ENCODE data around the gene NTMT1. TPM values are rescaled to one million over a fixed set of nuclear protein-coding genes. Genes with fewer than 3 reads are reported as not detected.

NTMT1 gene
- polyA plus RNA-seq, 3 donors = 16.0 to 43.9 (median 28.2) TPM

GRCh38 chr9:129654554-129655040 is 28.6 kb downstream of the NTMT1 start:
- H3K27me3 ChIP-seq (ENCODE audit: control insufficient read depth in 2 of 2, insufficient read depth in 2 of 2, low read length in 2 of 2) = peaks cover 0 to 4% of the 10 kb centered on the region in 2 donors
- Mint-ChIP-seq H3K27me3 (ENCODE audit: low read depth in 3 of 3) (peaks cover 8 to 28% (median 18%) of the 10 kb centered on the region in 3 donors), H3K9me3 (peaks cover 0 to 2% (median 0%) of the 10 kb centered on the region in 7 donors), H3K4me1 (no peaks in the 10 kb centered on the region), H3K4me3 (no peak overlapping the region), H3K27ac (peak overlapping the region in 1 of 7 donors; percentile 57), H3K36me3 (no peaks in the 10 kb centered on the region)
- no peak for TF ChIP-seq CTCF (IDR thresholded peaks at IDR 0.05)
- H3K4me2 ChIP-seq (replicated peaks; ENCODE audit: extremely low read depth, low read length, poor library complexity, severe bottlenecking) = no peak overlapping the region
- no peaks in the 10 kb centered on the region for H4K20me1 ChIP-seq (ENCODE audit: insufficient read depth, low read length)
- no peak overlapping the region for H3K4me3 ChIP-seq (replicated peaks in 1 of 3; ENCODE audit: low read depth in 2 of 3, low read length in 3 of 3)
- H3K27ac ChIP-seq (ENCODE audit: low read depth in 1 of 2, low read length in 2 of 2) = no peak overlapping the region
- H3K36me3 ChIP-seq (replicated peaks in 1 of 2; ENCODE audit: control insufficient read depth in 1 of 2, insufficient read depth in 2 of 2, low read length in 2 of 2) = no peaks in the 10 kb centered on the region
- no peak overlapping the region for H3K9ac ChIP-seq (ENCODE audit: insufficient read depth, low read length, poor library complexity, severe bottlenecking)
- no peak overlapping the region for H2AFZ ChIP-seq (ENCODE audit: insufficient read depth, low read depth, low read length, poor library complexity, severe bottlenecking)
- H3K4me1 ChIP-seq (ENCODE audit: control insufficient read depth in 1 of 2, insufficient read depth in 2 of 2, low read length in 2 of 2) = no peaks in the 10 kb centered on the region
- WGBS (ENCODE audit: insufficient coverage) = 91% methylated on average over 5 of the region's 20 CpGs
- H3K79me2 ChIP-seq (ENCODE audit: insufficient read depth, low read length) = no peaks in the 10 kb centered on the region
- H3K9me3 ChIP-seq (replicated peaks in 1 of 2; ENCODE audit: control insufficient read depth in 1 of 2, insufficient read depth in 1 of 2, low read length in 2 of 2) = no peaks in the 10 kb centered on the region
- DNase-seq = no peak
- intact Hi-C loops (cut with micrococcal nuclease) = loop anchor here in 1 of 2 donors (5.0 kb wide), 1 partner anchor 73 kb away; no protein-coding TSS in a partner anchor

GRCh38 chr9:129655154-129655553 is 29.2 kb downstream of the NTMT1 start:
- intact Hi-C loops (cut with micrococcal nuclease) = no loop called here

More at GRCh38 chr9:129655154-129655553, 29.2 kb downstream of the NTMT1 start:
- no peak overlapping the region for H3K4me2 ChIP-seq (replicated peaks; ENCODE audit: extremely low read depth, low read length, poor library complexity, severe bottlenecking)
- no peaks in the 10 kb centered on the region for H3K4me1 Mint-ChIP-seq
- 97% methylated on average over 7 of the region's 7 CpGs for WGBS (ENCODE audit: insufficient coverage)
- no peaks in the 10 kb centered on the region for H3K36me3 Mint-ChIP-seq
- no peak for DNase-seq
- H3K4me1 ChIP-seq (ENCODE audit: control insufficient read depth in 1 of 2, insufficient read depth in 2 of 2, low read length in 2 of 2) = no peaks in the 10 kb centered on the region
- H3K4me3 Mint-ChIP-seq = no peak overlapping the region
- H3K27ac ChIP-seq (ENCODE audit: low read depth in 1 of 2, low read length in 2 of 2) = no peak overlapping the region
- no peak overlapping the region for H3K9ac ChIP-seq (ENCODE audit: insufficient read depth, low read length, poor library complexity, severe bottlenecking)
- no peak overlapping the region for H2AFZ ChIP-seq (ENCODE audit: insufficient read depth, low read depth, low read length, poor library complexity, severe bottlenecking)
- no peak for TF ChIP-seq CTCF (IDR thresholded peaks at IDR 0.05)
- H3K27me3 ChIP-seq (ENCODE audit: control insufficient read depth in 2 of 2, insufficient read depth in 2 of 2, low read length in 2 of 2) = peaks cover 0 to 4% of the 10 kb centered on the region in 2 donors
- no peaks in the 10 kb centered on the region for H3K9me3 ChIP-seq (replicated peaks in 1 of 2; ENCODE audit: control insufficient read depth in 1 of 2, insufficient read depth in 1 of 2, low read length in 2 of 2)
- peaks cover 11 to 30% (median 19%) of the 10 kb centered on the region in 3 donors for H3K27me3 Mint-ChIP-seq (ENCODE audit: low read depth in 3 of 3)
- H3K79me2 ChIP-seq (ENCODE audit: insufficient read depth, low read length) = no peaks in the 10 kb centered on the region
- no peaks in the 10 kb centered on the region for H3K36me3 ChIP-seq (replicated peaks in 1 of 2; ENCODE audit: control insufficient read depth in 1 of 2, insufficient read depth in 2 of 2, low read length in 2 of 2)
- H3K4me3 ChIP-seq (replicated peaks in 1 of 3; ENCODE audit: low read depth in 2 of 3, low read length in 3 of 3) = no peak overlapping the region
- H3K9me3 Mint-ChIP-seq = peaks cover 0 to 2% (median 0%) of the 10 kb centered on the region in 7 donors
- no peak overlapping the region for H3K27ac Mint-ChIP-seq
- H4K20me1 ChIP-seq (ENCODE audit: insufficient read depth, low read length) = no peaks in the 10 kb centered on the region
